ENCODE results near the gene ZBTB25.

The ZBTB25 gene

GRCh38 chr14:64544607-64545312 lies 41.1 kb upstream of the ZBTB25 start:
- no peak for TF ChIP-seq ARNTL (CRISPR knock-in tag; IDR thresholded peaks at IDR 0.05; ENCODE audit: borderline replicate concordance, low read depth)
- ATAC-seq, result no peak

GRCh38 chr14:64542836-64543201 lies 39.2 kb upstream of the ZBTB25 start:
- no peak for ATAC-seq
- no peak for TF ChIP-seq PATZ1 (CRISPR knock-in tag; IDR thresholded peaks at IDR 0.05; ENCODE audit: borderline replicate concordance)
- no peak for TF ChIP-seq RARB (CRISPR knock-in tag; IDR thresholded peaks at IDR 0.05)
- no peak for TF ChIP-seq SNAI2 (CRISPR knock-in tag; IDR thresholded peaks at IDR 0.05)
- TF ChIP-seq TCF4 (CRISPR knock-in tag; IDR thresholded peaks at IDR 0.05; ENCODE audit: borderline replicate concordance), result no peak
- TF ChIP-seq BACH2 (CRISPR knock-in tag; IDR thresholded peaks at IDR 0.05; ENCODE audit: borderline replicate concordance), result no peak
- no peak for TF ChIP-seq ZNF565 (CRISPR knock-in tag; conservative IDR thresholded peaks at IDR 0.05; ENCODE audit: low read depth)
- TF ChIP-seq TSHZ2 (CRISPR knock-in tag; IDR thresholded peaks at IDR 0.05), result no peak
- no peak for TF ChIP-seq ZFP30 (CRISPR knock-in tag; IDR thresholded peaks at IDR 0.05)
- TF ChIP-seq ZNF8 (CRISPR knock-in tag; IDR thresholded peaks at IDR 0.05), result no peak
- no peak for TF ChIP-seq ARNTL (CRISPR knock-in tag; IDR thresholded peaks at IDR 0.05; ENCODE audit: borderline replicate concordance, low read depth)
- no peak for TF ChIP-seq OSR1 (CRISPR knock-in tag; IDR thresholded peaks at IDR 0.05)
- TF ChIP-seq ESRRG (CRISPR knock-in tag; IDR thresholded peaks at IDR 0.05), result no peak
- TF ChIP-seq CSRNP3 (CRISPR knock-in tag; IDR thresholded peaks at IDR 0.05), result no peak
- no peak for TF ChIP-seq ZC3H10 (CRISPR knock-in tag; IDR thresholded peaks at IDR 0.05)
- no peak for TF ChIP-seq CSDC2 (CRISPR knock-in tag; IDR thresholded peaks at IDR 0.05)
- TF ChIP-seq CREB5 (CRISPR knock-in tag; IDR thresholded peaks at IDR 0.05; ENCODE audit: low read depth), result no peak
- no peak for TF ChIP-seq GLIS3 (CRISPR knock-in tag; IDR thresholded peaks at IDR 0.05)
- TF ChIP-seq PPARA (CRISPR knock-in tag; IDR thresholded peaks at IDR 0.05; ENCODE audit: borderline replicate concordance), result no peak
- TF ChIP-seq ZNF70 (CRISPR knock-in tag; IDR thresholded peaks at IDR 0.05), result no peak
- TF ChIP-seq TOX (CRISPR knock-in tag; IDR thresholded peaks at IDR 0.05; ENCODE audit: borderline replicate concordance), result no peak

- no peak for ATAC-seq
- TF ChIP-seq POU6F1 (CRISPR knock-in tag; IDR thresholded peaks at IDR 0.05; ENCODE audit: borderline replicate concordance, low read depth) (no peak), TCF4 (CRISPR knock-in tag; IDR thresholded peaks at IDR 0.05; ENCODE audit: borderline replicate concordance) (no peak), ZFP3 (CRISPR knock-in tag; IDR thresholded peaks at IDR 0.05) (no peak), PATZ1 (CRISPR knock-in tag; IDR thresholded peaks at IDR 0.05; ENCODE audit: borderline replicate concordance) (no peak), CREB5 (CRISPR knock-in tag; IDR thresholded peaks at IDR 0.05; ENCODE audit: low read depth) (no peak), ESRRG (CRISPR knock-in tag; IDR thresholded peaks at IDR 0.05) (no peak)
Measured at GRCh38 chr14:64541972-64542835, 38.6 kb upstream of the ZBTB25 start.
